Activated T-helper 1 cell treated with anti-CD3 and anti-CD28 coated beads, Interleukin-2, amount 50 U/mL, for 16 hours (primary cell): ENCODE results near the gene AKIRIN2.
A peak's percentile ranks its signal among the peaks of the same experiment; 100 is the strongest.

ENCODE experiments used
- DNase-seq, 2 donors: peaks; one replicate each; pipeline ENCODE4 v3.0.0-alpha.2; 2020; ENCODE audit warnings: low read depth in 1 of 2, low spot score in 1 of 2

AKIRIN2 gene

DNA sequence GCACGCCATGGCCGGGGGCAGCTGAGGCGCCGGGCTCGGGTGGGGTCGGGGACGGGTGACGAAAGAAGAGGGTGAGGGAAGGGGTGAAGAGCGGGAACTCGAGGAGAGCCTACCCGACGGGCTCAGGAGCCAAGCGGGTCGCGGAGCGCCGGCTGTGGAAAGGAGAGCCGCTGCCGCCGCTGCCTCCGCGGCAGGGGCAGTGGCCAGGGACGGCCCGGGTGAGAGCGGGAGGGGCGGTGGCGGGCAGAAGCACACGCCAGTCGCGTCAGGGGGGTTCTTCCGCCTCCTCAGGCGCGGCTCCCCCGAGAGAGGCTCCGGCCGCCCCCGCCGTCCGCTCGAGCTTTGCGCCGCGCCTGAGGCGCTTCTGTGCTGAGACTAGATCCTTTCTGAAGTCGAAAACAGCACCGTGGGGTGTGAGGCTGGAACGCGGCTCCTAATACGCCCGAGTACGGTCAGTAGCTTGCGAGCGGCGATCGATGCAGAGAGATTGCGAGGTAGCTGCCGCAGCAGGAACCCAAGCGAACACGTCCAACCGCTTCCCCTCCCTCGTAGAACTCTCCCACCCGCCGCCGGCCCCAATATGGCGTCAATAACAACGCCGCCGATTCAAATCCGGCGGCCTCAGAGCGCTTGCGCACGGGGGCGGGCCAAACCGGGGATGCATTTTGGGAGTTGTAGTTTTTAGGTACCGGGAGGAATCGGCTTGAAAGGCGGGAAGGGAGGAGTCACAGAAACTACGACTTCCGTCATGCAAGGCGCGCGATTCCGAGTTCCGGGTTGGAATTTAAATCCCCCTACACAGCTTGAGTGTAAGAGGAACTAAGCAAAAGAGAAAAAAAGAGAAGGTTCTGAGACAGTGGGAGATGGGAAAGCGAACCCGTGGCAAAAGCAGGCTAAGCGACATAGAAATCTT is at the start of gene AKIRIN2:
AKIRIN2 (minus strand) TSS at position 558 of the 913 bp plus-strand sequence; CDS start at position 9, 549 bp downstream.
- DNase-seq = peak; percentile 91 to 96

DNA sequence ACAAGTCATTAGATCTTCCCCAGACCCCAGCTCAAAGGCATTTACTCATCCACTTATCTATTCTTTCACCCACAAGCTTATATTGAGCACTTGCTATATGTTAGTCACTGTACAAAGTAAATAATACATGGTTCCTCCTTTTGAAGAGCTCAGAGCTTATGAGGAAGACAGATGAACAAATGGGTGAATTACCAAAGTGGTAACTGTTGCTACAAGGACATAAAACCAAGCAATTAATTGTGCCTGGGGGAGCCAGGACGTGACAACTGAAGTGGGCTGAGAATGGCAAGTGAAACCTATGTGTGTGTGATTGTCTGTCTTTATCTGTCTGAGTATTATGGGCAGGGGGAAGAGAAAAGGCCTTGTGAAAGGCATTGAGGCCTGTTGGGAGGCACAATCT is 45.6 kb upstream of the AKIRIN2 start:
- no peak for DNase-seq

DNA sequence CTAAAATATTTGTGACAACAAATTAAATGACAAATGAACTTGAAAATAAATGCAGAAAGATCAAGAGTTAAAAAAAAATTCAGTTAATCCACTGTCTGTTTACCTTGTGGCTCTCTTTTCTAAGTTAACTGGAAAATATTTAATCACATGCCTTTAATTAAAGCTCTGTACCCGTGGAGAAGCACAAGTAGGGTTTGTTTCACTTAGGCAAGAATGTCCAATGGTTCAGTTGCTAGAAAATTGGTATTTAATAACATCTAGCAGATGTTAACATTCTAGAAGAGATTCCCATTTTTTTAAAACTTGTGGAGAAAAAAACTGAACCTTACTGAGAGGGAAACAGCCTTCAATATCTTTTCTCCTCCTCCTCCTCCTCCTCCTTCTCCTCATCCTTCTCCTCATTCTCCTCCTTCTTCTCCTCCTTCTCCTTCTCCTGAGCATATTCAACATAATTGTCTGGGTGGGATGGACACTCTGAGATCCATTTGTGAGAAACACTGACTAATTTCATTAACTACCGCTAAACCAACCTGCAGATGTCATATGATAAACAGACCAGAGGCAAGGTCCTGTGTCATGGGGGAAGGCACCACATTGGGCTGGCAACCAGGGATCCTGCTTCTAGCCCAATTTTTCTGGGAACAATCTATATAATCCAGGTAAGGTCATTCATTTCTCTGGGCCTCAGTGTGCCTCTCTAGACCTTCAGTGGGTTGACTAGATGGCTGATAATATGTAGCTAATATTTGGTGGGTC is 44.1 kb upstream of the AKIRIN2 start:
- no peak for DNase-seq

DNA sequence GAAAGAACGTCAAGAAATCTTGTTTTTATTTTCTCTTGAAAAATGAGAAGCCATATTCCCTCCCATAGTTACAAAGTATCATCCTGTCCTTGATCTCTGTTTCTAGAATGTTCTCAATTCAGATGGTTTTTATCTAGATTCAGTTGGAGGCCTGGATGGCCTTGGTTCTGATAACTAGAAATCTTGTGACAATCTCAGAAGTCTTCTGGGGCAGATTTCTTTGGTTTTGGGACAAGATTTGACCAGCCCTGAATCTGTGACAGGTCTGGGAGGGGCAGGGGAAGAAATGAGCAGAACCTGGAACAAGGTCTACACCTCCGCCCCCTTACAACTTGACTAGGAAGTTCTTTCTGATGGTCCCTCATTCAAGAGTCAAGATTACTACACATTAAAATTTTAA is 41.4 kb upstream of the AKIRIN2 start:
- no peak for DNase-seq

DNA sequence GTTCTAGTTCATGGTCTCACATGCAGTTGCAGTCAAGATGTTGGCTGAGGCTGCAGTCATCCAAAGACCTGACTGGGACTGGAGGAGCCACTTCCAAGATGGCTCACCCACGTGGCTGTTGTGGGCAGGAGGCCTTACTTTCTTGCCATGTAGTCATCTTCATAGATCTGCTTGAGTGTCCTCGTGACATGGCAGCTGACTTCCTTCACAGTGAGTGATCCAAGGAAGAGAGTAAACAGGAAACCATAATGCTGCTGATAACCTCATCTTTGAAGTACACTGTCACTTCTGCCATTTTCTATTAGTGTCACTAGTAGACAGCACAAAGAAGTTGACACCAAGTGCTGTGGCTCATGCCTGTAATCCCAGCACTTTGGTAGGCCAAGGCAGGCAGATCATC is 40.1 kb upstream of the AKIRIN2 start:
- DNase-seq = peak; percentile 13 to 16

DNA sequence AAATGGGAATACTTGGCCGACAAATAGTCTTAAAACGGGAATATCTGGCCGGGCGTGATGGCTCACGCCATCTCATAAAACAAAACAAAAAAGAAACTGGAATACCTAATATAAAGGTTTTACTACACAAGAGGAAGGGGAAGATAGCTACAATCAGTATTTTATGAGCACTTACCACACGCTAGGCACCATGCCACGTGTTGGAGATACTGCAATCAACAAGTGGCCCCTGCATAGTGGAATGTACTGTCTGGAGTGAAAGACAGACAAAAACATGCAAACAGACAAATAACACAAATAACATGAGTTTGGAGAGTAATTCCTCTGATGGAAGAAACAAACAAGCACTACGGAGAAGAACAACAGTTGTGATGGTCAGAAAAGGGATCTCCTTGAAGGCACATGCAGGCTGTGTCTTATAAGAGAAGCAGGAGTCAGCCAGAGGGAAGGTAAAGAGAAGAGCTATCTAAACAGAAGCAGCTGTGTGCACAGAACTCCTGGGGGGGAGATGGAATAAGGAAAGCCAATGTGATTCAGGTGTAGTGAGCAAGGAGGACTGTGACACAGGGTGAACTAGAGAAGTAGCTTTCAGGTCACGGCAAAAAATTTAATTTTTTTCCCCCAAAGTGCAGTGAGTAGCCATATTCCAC is 39.1 kb upstream of the AKIRIN2 start:
- no peak for DNase-seq

DNA sequence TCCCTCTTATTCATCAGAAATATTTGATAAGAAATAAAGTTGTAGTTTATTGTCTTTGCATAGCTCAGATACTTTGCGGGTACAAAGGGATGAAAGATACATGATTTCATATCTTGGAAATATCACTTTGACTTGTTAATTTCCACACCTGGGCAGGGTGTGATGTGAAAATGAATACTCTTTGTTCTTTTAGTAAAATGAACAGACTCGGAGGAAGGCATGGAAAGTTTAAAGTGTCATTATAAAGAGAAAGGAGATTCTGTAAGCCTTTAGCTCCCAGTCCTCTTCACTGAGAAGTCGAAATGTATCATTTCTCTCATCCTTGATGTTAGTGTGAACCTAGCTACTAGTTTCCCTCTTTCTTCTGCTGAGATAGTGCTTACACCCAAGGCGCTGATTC is 36.7 kb upstream of the AKIRIN2 start:
- no peak for DNase-seq

DNA sequence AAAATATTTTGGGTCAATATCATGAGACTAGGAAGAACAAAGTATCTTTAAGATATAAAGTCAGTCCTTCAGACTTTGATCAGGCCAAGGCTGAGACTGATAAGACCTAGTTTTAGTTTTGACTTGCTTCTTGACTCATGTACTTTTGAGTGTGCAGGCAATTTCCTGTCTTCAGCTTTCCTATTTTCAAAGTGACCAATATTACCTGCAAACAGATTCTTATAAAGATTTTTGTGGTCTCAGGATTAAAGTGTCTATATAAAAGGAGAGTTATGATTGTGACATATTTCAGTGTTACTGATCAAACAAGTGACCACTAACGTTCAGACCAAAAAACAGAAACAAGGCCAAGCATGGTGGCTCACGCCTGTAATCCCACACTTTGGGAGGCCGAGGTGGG is 36.0 kb upstream of the AKIRIN2 start:
- DNase-seq = no peak

DNA sequence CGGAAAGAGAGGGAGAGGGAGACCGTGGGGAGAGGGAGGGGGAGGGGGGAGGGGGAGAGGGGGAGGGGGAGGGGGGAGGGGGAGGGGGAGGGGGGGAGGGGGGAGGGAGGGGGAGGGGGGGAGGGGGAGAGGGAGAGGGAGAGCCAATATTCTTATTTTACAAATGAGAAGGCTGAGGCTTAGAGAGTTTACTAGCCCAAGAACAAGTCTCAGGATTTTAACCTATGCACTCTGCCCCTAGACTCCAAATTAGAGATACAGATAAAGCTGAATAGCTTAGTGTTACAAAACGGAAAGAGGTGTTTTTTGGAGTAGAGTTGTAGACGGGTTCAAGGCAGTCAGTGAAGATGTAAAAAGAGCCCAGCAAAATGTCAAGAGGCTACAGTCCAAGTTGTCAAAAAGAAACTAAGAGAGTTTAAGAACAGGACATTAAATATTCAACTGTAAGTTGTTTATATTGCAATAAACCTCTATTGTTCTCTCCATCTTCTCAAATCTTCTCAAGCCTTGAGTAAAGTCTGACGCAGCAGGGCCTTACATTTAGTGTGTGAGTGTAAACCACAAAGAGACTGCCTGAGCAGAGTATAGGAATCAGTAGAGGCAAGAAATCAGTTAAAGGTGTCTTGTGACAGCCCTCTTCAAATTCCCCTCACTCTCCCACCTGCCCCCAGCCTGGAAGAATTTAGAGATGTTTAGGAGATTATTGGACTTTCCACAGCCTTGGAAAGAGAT is 34.9 kb upstream of the AKIRIN2 start:
- no peak for DNase-seq

DNA sequence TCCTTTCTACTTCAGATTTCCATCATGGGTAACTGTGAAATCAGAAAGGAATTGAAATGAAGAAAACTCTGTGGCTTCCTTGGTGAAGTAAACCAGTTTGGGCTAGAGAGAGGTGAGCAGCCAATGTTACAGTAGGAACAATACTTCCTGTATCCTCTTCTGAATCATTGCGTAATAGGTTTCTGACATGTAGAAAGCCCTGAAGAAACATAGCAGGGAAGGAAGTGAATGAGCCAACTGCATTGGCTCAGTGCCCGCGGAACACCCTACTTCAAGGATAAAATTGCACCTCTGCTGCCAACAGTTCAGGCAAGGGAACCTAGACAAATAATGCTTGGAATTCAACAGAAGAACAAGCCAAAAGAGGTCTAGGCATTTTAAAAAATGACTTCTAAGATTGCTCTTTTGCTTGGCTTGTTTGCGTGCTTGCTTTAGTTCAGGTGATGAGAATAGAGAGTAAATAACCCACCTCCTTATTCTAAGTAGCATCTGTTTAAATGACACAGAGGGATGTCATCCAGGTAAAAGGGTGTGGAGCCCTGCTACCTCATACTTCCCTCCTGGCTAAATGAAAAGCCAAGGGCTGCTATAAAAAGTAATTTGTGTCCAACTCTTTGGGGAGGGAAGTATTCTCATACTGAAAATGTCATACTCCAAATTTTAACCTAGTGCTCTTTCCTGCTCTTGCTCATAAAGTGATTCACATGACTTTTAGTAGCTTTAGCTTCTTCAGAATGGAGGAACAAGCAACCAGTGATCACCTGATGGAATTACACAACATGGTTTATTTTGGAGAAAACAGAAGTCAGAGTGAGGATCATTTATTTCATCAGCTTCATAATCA is 30.0 kb upstream of the AKIRIN2 start:
- DNase-seq = no peak

DNA sequence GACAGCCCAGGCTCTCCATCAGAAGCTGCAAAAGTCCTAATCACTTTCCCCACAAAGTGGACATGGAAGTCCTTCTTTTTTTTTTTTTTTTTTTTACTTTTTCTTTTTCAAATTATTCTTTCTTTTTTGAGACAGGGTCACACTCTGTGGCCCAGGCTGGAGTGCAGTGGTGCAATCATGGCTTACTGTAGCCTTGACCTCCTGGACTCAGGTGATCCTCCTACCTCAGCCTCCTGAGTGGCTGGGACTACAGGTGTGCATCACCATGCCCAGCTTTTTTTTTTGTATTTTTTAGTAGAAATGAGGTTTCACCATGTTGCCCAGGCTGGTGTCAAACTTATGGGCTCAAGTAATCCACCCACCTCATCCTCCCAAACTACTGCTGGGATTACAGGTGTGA is 29.0 kb upstream of the AKIRIN2 start:
- no peak for DNase-seq

DNA sequence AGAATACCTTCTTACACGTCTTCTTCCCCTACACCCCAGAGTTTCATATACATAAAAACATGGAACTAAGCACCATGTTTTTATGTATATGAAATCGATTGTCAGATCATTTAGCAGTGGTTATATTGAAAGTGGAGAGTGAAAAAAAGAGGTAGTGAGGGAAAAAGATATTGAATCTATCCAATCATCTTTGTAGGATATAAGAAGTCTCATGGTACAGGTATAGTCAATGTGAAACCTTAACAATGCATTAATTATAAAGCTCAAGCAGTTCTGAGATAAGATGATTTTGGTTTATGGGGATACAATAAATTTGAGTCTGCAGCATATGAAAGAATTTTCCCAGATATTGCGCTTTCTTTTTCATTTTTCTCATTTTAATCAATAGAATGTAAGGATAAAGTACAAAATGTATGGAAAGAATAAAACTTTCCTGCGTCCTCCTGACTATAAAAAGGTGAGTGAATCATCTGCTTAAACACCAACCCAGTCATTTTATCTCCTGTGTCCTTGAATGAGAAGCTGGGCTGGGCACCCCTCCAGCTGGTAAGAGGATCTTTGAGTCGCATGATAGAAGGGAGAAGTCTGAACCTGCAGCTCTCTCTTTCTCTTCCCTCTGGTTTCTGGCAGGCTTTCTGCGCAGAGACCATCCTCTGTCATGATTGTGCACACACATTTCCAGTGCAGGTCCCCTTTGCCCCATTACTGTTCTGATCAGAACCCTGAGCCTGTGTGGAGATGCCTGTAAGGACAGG is 28.1 kb upstream of the AKIRIN2 start:
- no peak for DNase-seq

DNA sequence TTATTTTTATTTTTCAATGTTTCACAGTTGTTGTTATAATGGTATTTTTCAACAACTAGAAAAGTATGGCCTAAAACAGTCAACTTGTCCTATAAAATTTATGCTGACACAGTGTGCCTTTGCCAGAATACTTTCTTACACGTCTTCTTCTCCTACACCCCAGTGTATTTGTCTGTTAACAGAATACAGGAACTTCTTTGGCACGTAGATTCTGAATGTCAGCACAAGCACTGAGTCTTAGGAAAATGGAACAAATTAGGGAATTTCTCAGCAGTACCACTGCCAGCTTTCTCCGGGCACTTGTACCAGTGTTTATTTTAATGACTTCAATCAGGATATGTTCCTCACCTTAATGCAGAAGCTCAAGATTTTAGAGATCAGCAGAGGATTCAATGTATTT is 26.7 kb upstream of the AKIRIN2 start:
- DNase-seq = no peak

DNA sequence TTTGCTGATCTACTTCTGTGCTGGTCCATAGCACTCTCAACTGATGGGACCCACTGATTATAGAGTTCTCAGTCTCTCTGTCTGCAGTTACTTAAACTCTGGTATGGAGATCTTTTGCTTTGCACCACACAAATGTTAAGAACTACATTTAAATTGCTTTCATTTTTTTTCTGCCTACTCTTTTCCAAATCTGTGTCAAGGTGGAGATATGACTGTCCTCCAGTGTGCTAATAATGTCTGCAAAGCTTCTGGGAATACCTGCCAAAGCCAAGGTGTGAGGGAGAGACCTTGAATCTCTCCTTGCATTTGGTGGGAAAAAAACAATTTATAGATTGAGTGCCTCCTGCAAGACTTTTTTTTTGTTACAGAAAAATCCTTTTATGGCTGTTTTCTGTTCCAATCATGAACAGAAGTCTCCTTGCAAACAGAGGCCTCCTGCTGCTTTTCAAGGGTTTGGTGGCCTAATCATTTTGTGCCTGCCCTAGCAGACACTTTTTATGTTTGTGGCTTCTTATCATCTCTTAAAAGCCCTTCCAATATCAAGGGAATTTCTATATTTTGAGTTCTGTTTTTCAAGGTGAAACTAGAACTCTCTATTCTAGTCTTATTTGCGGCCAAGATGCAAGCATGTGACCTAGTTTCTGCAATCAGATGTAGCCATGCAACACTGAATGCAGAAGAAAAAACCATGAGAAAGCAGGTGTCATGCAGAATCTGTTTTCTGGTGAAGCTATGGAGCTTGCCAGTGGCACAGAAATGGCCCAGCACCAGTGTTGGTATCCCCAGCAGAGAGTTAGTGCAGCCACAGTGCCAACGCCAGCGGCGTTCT is 23.2 kb upstream of the AKIRIN2 start:
- no peak for DNase-seq

DNA sequence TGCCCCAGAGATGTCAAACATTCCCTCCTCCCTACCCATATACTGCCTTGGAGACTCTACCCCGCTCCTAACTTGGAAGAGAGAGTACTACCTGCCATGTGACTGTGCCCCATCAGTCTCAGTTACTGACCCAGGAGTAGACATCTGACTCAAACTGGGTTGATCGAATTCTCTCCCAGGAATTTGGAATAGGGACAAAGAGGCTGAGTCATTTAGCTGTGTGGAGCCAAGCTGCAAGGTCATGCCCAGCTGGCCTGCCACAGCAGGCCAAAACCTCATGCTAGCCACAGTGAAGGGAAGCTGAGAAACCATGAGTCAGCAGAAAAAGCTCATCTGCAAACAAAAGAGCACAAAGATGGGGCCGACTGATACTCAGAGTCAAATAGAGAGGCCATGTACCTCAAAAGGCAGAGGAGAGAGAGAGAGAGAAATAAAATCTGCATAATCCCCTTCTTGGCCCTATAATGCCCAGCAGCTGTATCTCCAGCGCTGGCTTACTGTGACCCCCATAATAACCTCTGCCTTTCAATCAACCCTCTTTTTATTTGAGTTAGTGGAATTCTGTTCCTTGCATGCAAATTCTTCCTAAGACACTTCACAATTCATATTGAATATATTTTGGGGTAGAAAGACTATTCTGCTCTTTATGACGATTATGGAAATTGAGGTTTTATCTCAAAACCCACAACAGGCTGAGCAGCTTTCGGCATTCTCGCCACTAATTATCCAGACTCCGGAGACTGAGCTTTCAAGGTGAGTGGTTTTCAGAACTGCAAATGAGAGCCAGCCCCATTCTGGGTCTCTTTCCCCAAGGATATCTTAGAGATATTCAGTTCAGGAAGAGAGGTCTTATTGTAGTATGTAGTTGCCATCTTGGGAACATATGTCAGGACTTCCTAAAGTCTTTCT is 21.4 kb upstream of the AKIRIN2 start:
- DNase-seq = no peak

DNA sequence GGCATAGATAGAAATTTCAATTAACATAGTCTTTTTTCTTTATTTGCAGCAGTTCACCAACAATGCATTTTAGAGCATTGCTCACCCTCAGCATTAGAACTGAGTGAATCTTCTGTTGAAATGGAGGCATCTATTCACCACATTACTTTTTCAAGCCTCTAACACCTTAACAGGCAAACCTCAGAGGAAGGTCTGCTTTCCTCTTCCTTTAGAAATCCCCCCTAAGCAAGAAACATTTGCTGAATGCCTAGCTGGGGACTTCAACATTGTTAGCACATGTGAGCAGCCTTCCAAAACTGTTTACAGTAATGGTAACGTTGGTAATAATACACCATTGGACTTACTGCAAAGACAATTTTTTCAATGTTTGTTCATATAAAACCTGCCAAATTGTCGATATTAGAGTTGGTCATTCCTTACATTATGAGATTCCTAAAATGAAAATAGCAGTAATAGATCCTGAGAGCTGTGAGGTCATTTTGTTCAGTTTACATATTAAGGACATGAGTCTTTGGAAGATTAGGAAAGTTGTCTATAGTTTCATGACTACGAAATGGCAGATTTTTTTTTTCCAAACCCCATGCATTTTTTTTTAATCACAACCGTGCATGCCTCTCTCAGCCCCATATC is 20.6 kb upstream of the AKIRIN2 start:
- no peak for DNase-seq

DNA sequence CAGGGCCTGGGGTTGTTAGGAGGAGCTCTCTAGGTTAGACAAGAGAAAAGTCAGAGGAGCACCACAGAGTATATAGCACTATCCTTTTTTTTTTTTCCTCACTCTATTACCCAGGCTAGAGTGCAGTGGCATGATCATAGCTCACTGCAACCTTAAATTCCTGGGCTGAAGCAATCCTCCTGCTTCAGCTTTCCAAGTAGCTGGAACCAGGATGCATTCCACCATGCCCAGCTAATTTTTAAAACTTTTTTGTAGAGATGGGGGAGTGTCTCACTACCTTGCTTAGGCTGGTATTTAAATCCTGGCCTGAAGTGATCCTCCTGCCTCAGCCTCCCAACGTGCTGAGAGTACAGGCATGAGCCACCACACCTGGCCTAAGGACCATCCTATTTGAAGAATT is 19.3 kb upstream of the AKIRIN2 start:
- no peak for DNase-seq
